Liver (tissue), 9 donors: ENCODE data around the gene GRIN2C. TPM values are rescaled to one million over a fixed set of nuclear protein-coding genes. Genes with fewer than 3 reads are reported as not detected.

Source experiments
- DNase-seq: peaks from one replicate; pipeline ENCODE4 v3.0.0-alpha.2; 2017; ENCODE audit warnings: low spot score
- H3K27ac ChIP-seq, 2 donors: one replicate each; pipeline ENCODE4 v1.7.0; 2013; ENCODE audit warnings: inconsistent platforms in 2 of 2, low read length in 2 of 2, control low read depth in 1 of 2, low read depth in 1 of 2, mild to moderate bottlenecking in 1 of 2
- H3K27me3 ChIP-seq, 4 donors: one replicate each; pipeline versions ENCODE4 v1.6.1 to v1.7.0; 2013; ENCODE audit warnings: low read length in 3 of 4, inconsistent platforms in 1 of 4, mild to moderate bottlenecking in 1 of 4, moderate library complexity in 1 of 4; ENCODE audit not compliant: control insufficient read depth in 4 of 4, insufficient read depth in 4 of 4
- H3K36me3 ChIP-seq, 4 donors: one replicate each; pipeline versions ENCODE4 v1.6.1 to v1.7.0; 2013; ENCODE audit warnings: low read length in 3 of 4, mild to moderate bottlenecking in 3 of 4, low read depth in 1 of 4, moderate library complexity in 1 of 4; ENCODE audit not compliant: control insufficient read depth in 4 of 4, insufficient read depth in 3 of 4
- H3K4me1 ChIP-seq, 4 donors: one replicate each; pipeline versions ENCODE4 v1.6.1 to v1.7.0; 2013; ENCODE audit warnings: low read length in 3 of 4, mild to moderate bottlenecking in 3 of 4, moderate library complexity in 1 of 4; ENCODE audit not compliant: control insufficient read depth in 4 of 4, insufficient read depth in 4 of 4
- H3K4me3 ChIP-seq, 3 donors: one replicate each; pipeline versions ENCODE4 v1.6.1 to v1.7.0; 2013; ENCODE audit warnings: low read length in 3 of 3, control low read depth in 1 of 3, low read depth in 1 of 3, mild to moderate bottlenecking in 1 of 3
- H3K9ac ChIP-seq, 2 donors: one replicate each; pipeline ENCODE4 v1.7.0; 2013; ENCODE audit warnings: low read length in 2 of 2, mild to moderate bottlenecking in 2 of 2, moderate library complexity in 2 of 2, control low read depth in 1 of 2, low read depth in 1 of 2
- H3K9me3 ChIP-seq, 4 donors: one replicate each; pipeline versions ENCODE4 v1.6.1 to v1.7.0; 2013; ENCODE audit warnings: low read length in 3 of 4; ENCODE audit not compliant: control insufficient read depth in 4 of 4
- EGR1 ChIP-seq, 2 donors: IDR thresholded peaks; 2 replicates each; pipeline ENCODE4 v1.6.1; 2016 to 2018; ENCODE audit warnings: antibody characterized with exemption in 2 of 2, low read depth in 2 of 2
- FOXA1 ChIP-seq: IDR thresholded peaks from 2 replicates; pipeline ENCODE4 v1.6.1; 2016; ENCODE audit warnings: antibody characterized with exemption
- FOXA2 ChIP-seq: IDR thresholded peaks from 2 replicates; pipeline ENCODE4 v1.6.1; 2016; ENCODE audit warnings: antibody characterized with exemption
- GABPA ChIP-seq, 2 donors: IDR thresholded peaks in 1 of 2; conservative IDR thresholded peaks in 1 of 2; 2 replicates each; pipeline ENCODE4 v1.6.1; 2016; ENCODE audit warnings: antibody characterized with exemption in 2 of 2, mild to moderate bottlenecking in 1 of 2, moderate library complexity in 1 of 2
- HNF4A ChIP-seq, 2 donors: conservative IDR thresholded peaks; 2 replicates each; pipeline ENCODE4 v1.6.1; 2016; ENCODE audit warnings: antibody characterized with exemption in 2 of 2, mild to moderate bottlenecking in 2 of 2
- HNF4G ChIP-seq: IDR thresholded peaks from 2 replicates; pipeline ENCODE4 v1.6.1; 2016; ENCODE audit warnings: antibody characterized with exemption
- JUND ChIP-seq, 2 donors: IDR thresholded peaks; 2 replicates each; pipeline ENCODE4 v1.6.1; 2016; ENCODE audit warnings: antibody characterized with exemption in 2 of 2
- NR2F2 ChIP-seq: IDR thresholded peaks from 2 replicates; pipeline ENCODE4 v1.6.1; 2016; ENCODE audit warnings: antibody characterized with exemption
- RAD21 ChIP-seq, 2 donors: IDR thresholded peaks; 2 replicates each; pipeline ENCODE4 v1.6.1; 2016; ENCODE audit warnings: antibody characterized with exemption in 2 of 2, mild to moderate bottlenecking in 2 of 2
- RXRA ChIP-seq, 2 donors: IDR thresholded peaks; 2 replicates each; pipeline ENCODE4 v1.6.1; 2017 to 2018; ENCODE audit warnings: antibody characterized with exemption in 2 of 2, mild to moderate bottlenecking in 1 of 2
- TAF1 ChIP-seq: conservative IDR thresholded peaks from 2 replicates; pipeline ENCODE4 v1.6.1; 2016; ENCODE audit warnings: antibody characterized with exemption, mild to moderate bottlenecking
- YY1 ChIP-seq: IDR thresholded peaks from 2 replicates; pipeline ENCODE4 v1.6.1; 2016; ENCODE audit warnings: antibody characterized with exemption, mild to moderate bottlenecking
- WGBS: extraction: QIAGEN DNeasy Blood & Tissue Kit; methylation state at CpG from one replicate; pipeline ENCODE4 v1.1.7; 2013; 5-methylcytosine and 5-hydroxymethylcytosine counted together
- polyA plus RNA-seq, 2 donors: library from polyadenylated mRNA; stranded (reverse) in 1 of 2; unstranded in 1 of 2; fragments of 200-250 nt in 1 of 2; fragments of >200 nt in 1 of 2; fragmentation: Nextera tagmentation in 1 of 2; extraction: Ambion mirVana in 1 of 2; gene quantifications; one replicate each; pipeline versions ENCODE4 v1.2.1 to v1.2.3, GENCODE V29; 2013 to 2015
- total RNA-seq, 2 donors: library from RNA; depleted of rRNA; stranded (reverse); fragments of >200 nt; gene quantifications; one replicate each; pipeline ENCODE4 v1.2.3, GENCODE V29; 2014
- TF ChIP-seq, protein P1 (sequence below): IDR thresholded peaks from 2 replicates; pipeline ENCODE4 v1.6.1; 2016; ENCODE audit warnings: antibody characterized with exemption
- TF ChIP-seq, protein P2 (sequence below): fragments of 150-350 bp; IDR thresholded peaks from 2 replicates; pipeline ENCODE4 v1.5.1; 2017; ENCODE audit warnings: improper control_type of control experiment, low read depth, low read length; ENCODE audit not compliant: missing input control
- TF ChIP-seq, protein P3 (sequence below): IDR thresholded peaks from 2 replicates; pipeline ENCODE4 v1.6.1; 2016; ENCODE audit warnings: antibody characterized with exemption
- TF ChIP-seq, protein P4 (sequence below): IDR thresholded peaks from 2 replicates; pipeline ENCODE4 v1.6.1; 2016; ENCODE audit warnings: antibody characterized with exemption
- TF ChIP-seq, protein P5 (sequence below): IDR thresholded peaks from 2 replicates; pipeline ENCODE4 v1.6.1; 2016; ENCODE audit warnings: antibody characterized with exemption, mild to moderate bottlenecking
- donor health status: healthy.
- donor health status: healthy.
- donor health status: healthy.
- donor health status: healthy.
- donor health status: healthy.

GRIN2C gene
- total and polyA plus RNA-seq, 4 donors, result 0.03 to 0.10 (median 0.09) TPM; not detected in 1

DNA sequence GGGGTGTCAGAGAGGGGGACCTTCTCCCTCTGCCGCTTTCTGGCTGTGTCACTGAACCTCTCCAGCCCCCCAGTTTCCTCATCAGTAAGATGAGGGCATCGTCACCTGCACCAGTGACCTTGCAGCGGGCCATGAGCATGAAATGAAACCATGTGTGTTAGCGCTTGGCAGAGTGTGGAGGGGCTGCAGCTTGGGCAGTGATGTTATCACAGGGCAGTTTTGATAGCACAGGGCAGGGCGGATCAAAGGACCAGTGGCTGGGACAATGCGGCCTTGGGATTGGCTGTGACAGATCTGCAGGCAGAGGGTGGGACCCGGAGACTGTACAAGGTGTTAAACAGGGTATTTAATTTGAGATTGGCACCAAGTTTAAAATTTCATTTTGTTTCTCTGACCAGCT lies 44.6 kb downstream of the GRIN2C start:
- no peak for DNase-seq
- TF ChIP-seq RXRA (IDR thresholded peaks at IDR 0.05) (no peak), RAD21 (IDR thresholded peaks at IDR 0.05) (no peak), EGR1 (IDR thresholded peaks at IDR 0.05; ENCODE audit: low read depth in 2 of 2) (no peak), FOXA1 (no peak), FOXA2 (no peak), HNF4G (no peak), TAF1 (no peak), GABPA (IDR thresholded peaks at IDR 0.05 in 1 of 2, conservative IDR thresholded peaks at IDR 0.05 in 1 of 2) (no peak), HNF4A (conservative IDR thresholded peaks at IDR 0.05) (no peak)
- TF ChIP-seq, protein P1, sequence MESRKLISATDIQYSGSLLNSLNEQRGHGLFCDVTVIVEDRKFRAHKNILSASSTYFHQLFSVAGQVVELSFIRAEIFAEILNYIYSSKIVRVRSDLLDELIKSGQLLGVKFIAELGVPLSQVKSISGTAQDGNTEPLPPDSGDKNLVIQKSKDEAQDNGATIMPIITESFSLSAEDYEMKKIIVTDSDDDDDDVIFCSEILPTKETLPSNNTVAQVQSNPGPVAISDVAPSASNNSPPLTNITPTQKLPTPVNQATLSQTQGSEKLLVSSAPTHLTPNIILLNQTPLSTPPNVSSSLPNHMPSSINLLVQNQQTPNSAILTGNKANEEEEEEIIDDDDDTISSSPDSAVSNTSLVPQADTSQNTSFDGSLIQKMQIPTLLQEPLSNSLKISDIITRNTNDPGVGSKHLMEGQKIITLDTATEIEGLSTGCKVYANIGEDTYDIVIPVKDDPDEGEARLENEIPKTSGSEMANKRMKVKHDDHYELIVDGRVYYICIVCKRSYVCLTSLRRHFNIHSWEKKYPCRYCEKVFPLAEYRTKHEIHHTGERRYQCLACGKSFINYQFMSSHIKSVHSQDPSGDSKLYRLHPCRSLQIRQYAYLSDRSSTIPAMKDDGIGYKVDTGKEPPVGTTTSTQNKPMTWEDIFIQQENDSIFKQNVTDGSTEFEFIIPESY, result no peak
- TF ChIP-seq, protein P2, sequence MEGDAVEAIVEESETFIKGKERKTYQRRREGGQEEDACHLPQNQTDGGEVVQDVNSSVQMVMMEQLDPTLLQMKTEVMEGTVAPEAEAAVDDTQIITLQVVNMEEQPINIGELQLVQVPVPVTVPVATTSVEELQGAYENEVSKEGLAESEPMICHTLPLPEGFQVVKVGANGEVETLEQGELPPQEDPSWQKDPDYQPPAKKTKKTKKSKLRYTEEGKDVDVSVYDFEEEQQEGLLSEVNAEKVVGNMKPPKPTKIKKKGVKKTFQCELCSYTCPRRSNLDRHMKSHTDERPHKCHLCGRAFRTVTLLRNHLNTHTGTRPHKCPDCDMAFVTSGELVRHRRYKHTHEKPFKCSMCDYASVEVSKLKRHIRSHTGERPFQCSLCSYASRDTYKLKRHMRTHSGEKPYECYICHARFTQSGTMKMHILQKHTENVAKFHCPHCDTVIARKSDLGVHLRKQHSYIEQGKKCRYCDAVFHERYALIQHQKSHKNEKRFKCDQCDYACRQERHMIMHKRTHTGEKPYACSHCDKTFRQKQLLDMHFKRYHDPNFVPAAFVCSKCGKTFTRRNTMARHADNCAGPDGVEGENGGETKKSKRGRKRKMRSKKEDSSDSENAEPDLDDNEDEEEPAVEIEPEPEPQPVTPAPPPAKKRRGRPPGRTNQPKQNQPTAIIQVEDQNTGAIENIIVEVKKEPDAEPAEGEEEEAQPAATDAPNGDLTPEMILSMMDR, result no peak
- TF ChIP-seq, protein P3, sequence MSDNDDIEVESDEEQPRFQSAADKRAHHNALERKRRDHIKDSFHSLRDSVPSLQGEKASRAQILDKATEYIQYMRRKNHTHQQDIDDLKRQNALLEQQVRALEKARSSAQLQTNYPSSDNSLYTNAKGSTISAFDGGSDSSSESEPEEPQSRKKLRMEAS, result no peak
- TF ChIP-seq, protein P4, sequence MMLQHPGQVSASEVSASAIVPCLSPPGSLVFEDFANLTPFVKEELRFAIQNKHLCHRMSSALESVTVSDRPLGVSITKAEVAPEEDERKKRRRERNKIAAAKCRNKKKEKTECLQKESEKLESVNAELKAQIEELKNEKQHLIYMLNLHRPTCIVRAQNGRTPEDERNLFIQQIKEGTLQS, result no peak
- TF ChIP-seq, protein P5, sequence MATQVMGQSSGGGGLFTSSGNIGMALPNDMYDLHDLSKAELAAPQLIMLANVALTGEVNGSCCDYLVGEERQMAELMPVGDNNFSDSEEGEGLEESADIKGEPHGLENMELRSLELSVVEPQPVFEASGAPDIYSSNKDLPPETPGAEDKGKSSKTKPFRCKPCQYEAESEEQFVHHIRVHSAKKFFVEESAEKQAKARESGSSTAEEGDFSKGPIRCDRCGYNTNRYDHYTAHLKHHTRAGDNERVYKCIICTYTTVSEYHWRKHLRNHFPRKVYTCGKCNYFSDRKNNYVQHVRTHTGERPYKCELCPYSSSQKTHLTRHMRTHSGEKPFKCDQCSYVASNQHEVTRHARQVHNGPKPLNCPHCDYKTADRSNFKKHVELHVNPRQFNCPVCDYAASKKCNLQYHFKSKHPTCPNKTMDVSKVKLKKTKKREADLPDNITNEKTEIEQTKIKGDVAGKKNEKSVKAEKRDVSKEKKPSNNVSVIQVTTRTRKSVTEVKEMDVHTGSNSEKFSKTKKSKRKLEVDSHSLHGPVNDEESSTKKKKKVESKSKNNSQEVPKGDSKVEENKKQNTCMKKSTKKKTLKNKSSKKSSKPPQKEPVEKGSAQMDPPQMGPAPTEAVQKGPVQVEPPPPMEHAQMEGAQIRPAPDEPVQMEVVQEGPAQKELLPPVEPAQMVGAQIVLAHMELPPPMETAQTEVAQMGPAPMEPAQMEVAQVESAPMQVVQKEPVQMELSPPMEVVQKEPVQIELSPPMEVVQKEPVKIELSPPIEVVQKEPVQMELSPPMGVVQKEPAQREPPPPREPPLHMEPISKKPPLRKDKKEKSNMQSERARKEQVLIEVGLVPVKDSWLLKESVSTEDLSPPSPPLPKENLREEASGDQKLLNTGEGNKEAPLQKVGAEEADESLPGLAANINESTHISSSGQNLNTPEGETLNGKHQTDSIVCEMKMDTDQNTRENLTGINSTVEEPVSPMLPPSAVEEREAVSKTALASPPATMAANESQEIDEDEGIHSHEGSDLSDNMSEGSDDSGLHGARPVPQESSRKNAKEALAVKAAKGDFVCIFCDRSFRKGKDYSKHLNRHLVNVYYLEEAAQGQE, result no peak
- 99% methylated on average over 7 of the region's 7 CpGs for WGBS
- peaks cover 0 to 3% (median 0%) of the 10 kb centered on the region in 4 donors for H3K4me1 ChIP-seq
- H3K9ac ChIP-seq, result no peak overlapping the region
- peaks cover 0 to 4% (median 1%) of the 10 kb centered on the region in 4 donors for H3K36me3 ChIP-seq
- H3K9me3 ChIP-seq, result no peaks in the 10 kb centered on the region
- no peak overlapping the region for H3K4me3 ChIP-seq
- H3K27ac ChIP-seq, result no peak overlapping the region
- H3K27me3 ChIP-seq, result no peaks in the 10 kb centered on the region

DNA sequence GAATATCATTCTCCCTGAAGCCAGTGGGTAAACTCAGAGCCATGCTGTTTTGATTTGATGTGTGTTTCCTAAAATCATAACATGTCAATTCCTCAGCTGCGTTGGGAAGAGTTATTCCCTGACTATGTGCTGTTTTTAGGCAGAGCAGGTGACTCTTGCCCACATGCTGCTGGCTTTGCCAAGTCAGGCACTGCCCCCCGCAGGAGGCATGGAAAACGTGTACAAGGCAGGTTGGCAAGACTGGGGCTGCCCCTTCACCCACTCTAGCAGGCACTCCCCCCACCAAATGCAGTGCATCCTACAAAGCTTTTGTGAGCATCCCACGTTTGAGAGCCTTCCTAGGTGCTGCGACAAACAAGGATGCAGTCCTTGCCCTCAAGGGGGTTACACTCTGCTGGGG lies 45.2 kb downstream of the GRIN2C start:
- 93% methylated on average over 5 of the region's 5 CpGs for WGBS
- Histone ChIP-seq H3K4me3 (no peak overlapping the region), H3K27me3 (no peaks in the 10 kb centered on the region), H3K27ac (no peak overlapping the region), H3K4me1 (peaks cover 0 to 3% (median 0%) of the 10 kb centered on the region in 4 donors), H3K9me3 (no peaks in the 10 kb centered on the region), H3K9ac (no peak overlapping the region), H3K36me3 (peaks cover 0 to 2% (median 0%) of the 10 kb centered on the region in 4 donors)
- no peak for DNase-seq
- TF ChIP-seq, protein P1, result no peak
- TF ChIP-seq, protein P3, result no peak
- TF ChIP-seq FOXA1, result no peak
- TF ChIP-seq RAD21 (IDR thresholded peaks at IDR 0.05), result no peak
- TF ChIP-seq GABPA (IDR thresholded peaks at IDR 0.05 in 1 of 2, conservative IDR thresholded peaks at IDR 0.05 in 1 of 2), result no peak
- TF ChIP-seq, protein P2, result no peak
- no peak for TF ChIP-seq JUND (IDR thresholded peaks at IDR 0.05)
- no peak for TF ChIP-seq NR2F2
- TF ChIP-seq, protein P4, result no peak
- no peak for TF ChIP-seq TAF1
- TF ChIP-seq HNF4G, result no peak
- TF ChIP-seq EGR1 (IDR thresholded peaks at IDR 0.05; ENCODE audit: low read depth in 2 of 2), result no peak
- TF ChIP-seq YY1, result no peak
